Mucosa of descending colon (tissue), 3 donors: ENCODE measurements around the gene INSIG1. TPM values are rescaled to one million over a fixed set of nuclear protein-coding genes. Genes with fewer than 3 reads are reported as not detected.

Experiments used
- ATAC-seq: fragments of 200-7000 bp; cut with Tn5 transposase; one replicate; pipeline ENCODE4 v1.9.1; 2020; ENCODE audit warnings: mild to moderate bottlenecking, moderate library complexity
- DNase-seq, 3 donors: peaks; one replicate each; pipeline ENCODE4 v3.0.0-alpha.2; 2020
- H3K36me3 ChIP-seq: fragments of 200-600 bp; one replicate; pipeline ENCODE4 v1.8.0; 2021; ENCODE audit warnings: low read depth, mild to moderate bottlenecking
- H3K4me1 ChIP-seq: fragments of 200-600 bp; one replicate; pipeline ENCODE4 v1.8.0; 2021; ENCODE audit warnings: low read depth, mild to moderate bottlenecking
- H3K4me3 ChIP-seq: fragments of 200-600 bp; one replicate; pipeline ENCODE4 v1.8.0; 2021; ENCODE audit warnings: mild to moderate bottlenecking
- H3K9me3 ChIP-seq: fragments of 200-600 bp; one replicate; pipeline ENCODE4 v1.8.0; 2021; ENCODE audit warnings: mild to moderate bottlenecking
- CTCF ChIP-seq: fragments of 200-600 bp; IDR thresholded peaks from one replicate; pipeline ENCODE4 v1.8.0; 2022; ENCODE audit warnings: antibody characterized with exemption, mild to moderate bottlenecking
- intact Hi-C, 2 donors: fragments of 100-400 bp; cut with DNase I in 1 of 2; cut with micrococcal nuclease in 1 of 2; formaldehyde crosslinking; loops; one replicate each; pipeline versions ENCODE4 v1.11.0 to v1.11.1; 2022; cut with DNase I, micrococcal nuclease
- total RNA-seq, 3 donors: library from RNA; stranded (reverse); fragmentation: NEBNext Ultra II Directional in 2 of 3; extraction: Animal tissue kit (Norgen Biotek cat#: 25700) in 2 of 3; gene quantifications; one replicate each; pipeline versions ENCODE4 v1.2.1 to v1.2.4, GENCODE V29; 2021 to 2023
- donor health status: DM: no; HTN: no; CAD: no; lungs with moderate emphysema.
- donor health status: DM: no; HTN: no; CAD: no.
- donor health status: DM: no; HTN: yes; CAD: no.

The INSIG1 gene
- total RNA-seq, 3 donors from 2014 or later: 40.1 to 85.1 (median 83.2) TPM

DNA sequence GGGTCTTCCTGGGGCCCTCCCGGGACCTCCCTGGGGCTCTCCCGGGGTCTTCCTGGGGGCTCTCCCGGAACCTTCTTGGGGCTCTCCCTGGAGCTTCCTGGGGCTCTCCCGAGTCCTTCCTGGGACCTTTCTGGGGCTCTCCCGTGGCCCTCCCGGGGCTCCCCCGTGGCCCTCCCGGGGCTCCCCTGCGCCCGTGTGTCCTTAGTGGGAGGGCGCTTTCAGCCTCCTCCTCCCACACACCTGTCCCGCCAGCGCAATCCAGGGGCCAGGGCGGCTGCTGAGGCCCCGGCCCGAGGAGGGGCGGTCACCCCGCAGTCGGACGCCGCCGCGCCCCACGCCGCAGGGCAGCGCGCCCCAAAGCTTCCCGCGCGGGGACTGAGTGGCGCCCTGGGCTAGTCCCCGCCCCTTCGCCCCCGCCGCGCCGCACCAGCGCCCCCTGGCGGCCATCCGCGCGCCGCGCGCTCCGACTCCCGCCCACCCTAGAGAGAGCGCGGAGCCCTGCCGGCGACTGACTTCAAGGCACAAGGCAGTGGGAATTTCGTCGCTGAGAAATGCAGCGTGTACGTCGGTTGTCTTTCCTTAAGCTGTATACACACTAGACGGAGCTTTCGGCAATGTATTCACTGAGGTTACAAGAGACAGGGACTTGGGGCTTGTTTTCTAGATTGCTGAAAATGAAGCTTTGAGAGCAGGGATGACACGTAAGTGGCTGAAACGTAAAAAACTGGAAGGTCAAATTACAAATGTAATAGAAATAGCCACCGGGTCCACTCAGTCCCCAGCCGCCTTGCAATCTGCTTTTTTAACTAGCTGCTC lies 47.1 kb downstream of the INSIG1 start:
- Histone ChIP-seq H3K36me3 (no peaks in the 10 kb centered on the region), H3K9me3 (no peaks in the 10 kb centered on the region), H3K4me3 (no peak overlapping the region), H3K4me1 (no peaks in the 10 kb centered on the region)
- TF ChIP-seq CTCF: peak; percentile 87
- ATAC-seq (peak; percentile 98), DNase-seq (peak; percentile 70 to 87 (median 82))
- intact Hi-C loops: loop anchor here (5.0 to 10.0 kb wide), 2 partner anchors 153 to 420 kb away; no protein-coding TSS in a partner anchor

DNA sequence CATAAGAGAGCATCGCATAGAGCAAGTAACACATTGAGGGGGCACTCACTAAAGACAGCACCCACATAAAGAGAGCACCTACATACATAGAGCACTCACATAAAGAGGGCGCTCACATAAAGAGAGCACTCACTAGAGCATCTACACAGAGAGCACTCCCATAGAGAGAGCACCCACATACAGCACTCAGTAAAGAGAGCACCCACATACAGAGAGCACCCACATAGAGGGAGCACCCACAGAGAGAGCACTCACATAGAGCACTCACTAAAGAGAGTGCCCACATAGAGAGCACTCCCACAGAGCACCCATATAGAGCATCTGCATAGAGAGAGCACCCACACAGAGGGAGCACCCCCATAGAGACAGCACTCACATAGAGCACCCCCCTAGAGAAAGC lies 47.8 kb downstream of the INSIG1 start:
- no peak for DNase-seq
- intact Hi-C loops: loop anchor here (5.0 to 10.0 kb wide), 2 partner anchors 153 to 421 kb away; no protein-coding TSS in a partner anchor
- Histone ChIP-seq H3K4me3 (no peak overlapping the region), H3K4me1 (no peaks in the 10 kb centered on the region), H3K36me3 (no peaks in the 10 kb centered on the region), H3K9me3 (no peaks in the 10 kb centered on the region)
- ATAC-seq: no peak
- no peak for TF ChIP-seq CTCF

- H3K4me3 ChIP-seq: no peak overlapping the region
- intact Hi-C loops: loop anchor here (5.0 to 10.0 kb wide), 2 partner anchors 154 to 421 kb away; no protein-coding TSS in a partner anchor
Observed at GRCh38 chr7:155346285-155346684, 48.6 kb downstream of the INSIG1 start.

GRCh38 chr7:155348806-155349205 lies 51.1 kb downstream of the INSIG1 start:
- intact Hi-C loops: loop anchor here (5.0 to 10.0 kb wide), 2 partner anchors 157 to 424 kb away; no protein-coding TSS in a partner anchor
- DNase-seq (no peak), ATAC-seq (no peak)
- Histone ChIP-seq H3K4me3 (no peak overlapping the region), H3K4me1 (no peaks in the 10 kb centered on the region), H3K9me3 (no peaks in the 10 kb centered on the region), H3K36me3 (no peaks in the 10 kb centered on the region)
- no peak for TF ChIP-seq CTCF

More at GRCh38 chr7:155346285-155346684, 48.6 kb downstream of the INSIG1 start:
- no peaks in the 10 kb centered on the region for H3K36me3 ChIP-seq
- DNase-seq: no peak
- H3K9me3 ChIP-seq: no peaks in the 10 kb centered on the region
- ATAC-seq: no peak
- no peaks in the 10 kb centered on the region for H3K4me1 ChIP-seq
- TF ChIP-seq CTCF: no peak

DNA sequence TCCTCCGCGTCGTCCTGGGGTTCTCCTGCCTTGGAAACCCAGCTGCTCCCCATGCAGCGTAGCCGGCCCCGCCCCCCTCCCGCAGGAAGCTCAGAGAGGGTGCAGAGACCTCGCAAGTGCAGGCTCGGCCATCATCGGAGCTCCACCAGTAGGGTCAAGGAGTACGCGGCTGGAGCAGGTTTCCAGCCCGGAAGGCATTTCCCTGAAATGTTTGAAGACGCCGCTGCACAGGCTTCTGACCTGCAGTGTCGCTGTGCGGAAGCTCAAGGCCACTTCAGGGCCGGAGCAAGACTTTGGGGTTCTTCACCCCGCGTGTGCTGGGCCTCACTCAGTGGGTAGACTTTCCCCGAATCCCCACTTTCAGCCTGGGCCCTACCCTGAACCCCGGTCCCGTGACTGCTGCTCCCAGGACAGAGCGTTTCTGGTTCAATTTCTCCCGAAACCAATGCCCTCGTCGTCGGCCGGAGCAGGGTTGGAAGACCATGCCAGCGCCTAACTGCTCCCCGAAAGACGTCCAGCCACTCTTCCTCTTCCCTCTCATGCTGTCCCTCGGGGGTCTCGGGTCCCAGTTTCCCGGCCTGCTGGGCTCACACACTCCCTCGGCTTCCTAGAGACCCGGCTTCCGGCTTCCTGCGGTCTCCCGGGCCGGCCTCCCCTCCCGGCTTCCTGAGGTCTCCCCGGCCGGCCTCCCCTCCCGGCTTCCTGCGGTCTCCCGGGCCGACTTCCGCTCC lies 52.1 kb downstream of the INSIG1 start:
- TF ChIP-seq CTCF: no peak
- intact Hi-C loops: loop anchor here (5.0 to 10.0 kb wide), 2 partner anchors 157 to 425 kb away; no protein-coding TSS in a partner anchor

More for the DNA sequence above, 52.1 kb downstream of the INSIG1 start:
- Histone ChIP-seq H3K4me1 (no peaks in the 10 kb centered on the region), H3K36me3 (no peaks in the 10 kb centered on the region), H3K4me3 (no peak overlapping the region), H3K9me3 (no peaks in the 10 kb centered on the region)
- DNase-seq (no peak), ATAC-seq (no peak)
